ENCODE data around the gene SMC3.

SMC3 gene

GRCh38 chr10:110546077-110546476 is 21.4 kb upstream of the SMC3 start:
- DNase-seq (ENCODE audit: low read depth): no peak

GRCh38 chr10:110546499-110547110 is 20.9 kb upstream of the SMC3 start:
- no peak for DNase-seq (ENCODE audit: low read depth)

GRCh38 chr10:110547139-110547761 is 20.2 kb upstream of the SMC3 start:
- no peak for DNase-seq (ENCODE audit: low read depth)

GRCh38 chr10:110548002-110548401 is 19.5 kb upstream of the SMC3 start:
- DNase-seq (ENCODE audit: low read depth): no peak

- DNase-seq (ENCODE audit: low read depth): no peak
These were observed 18.3 kb upstream of the SMC3 start for GRCh38 chr10:110549211-110549610.

GRCh38 chr10:110553905-110554304 is 13.6 kb upstream of the SMC3 start:
- DNase-seq (ENCODE audit: low read depth): no peak

- DNase-seq (ENCODE audit: low read depth): no peak
These were observed 11.2 kb upstream of the SMC3 start for GRCh38 chr10:110556296-110556695.

GRCh38 chr10:110556969-110557601 is 10.4 kb upstream of the SMC3 start:
- peak; percentile 47 for DNase-seq (ENCODE audit: low read depth)

GRCh38 chr10:110558041-110558440 is 9.5 kb upstream of the SMC3 start:
- no peak for DNase-seq (ENCODE audit: low read depth)

GRCh38 chr10:110560012-110560411 is 7.5 kb upstream of the SMC3 start:
- no peak for DNase-seq (ENCODE audit: low read depth)

- no peak for DNase-seq (ENCODE audit: low read depth)
These were observed 6.2 kb upstream of the SMC3 start for GRCh38 chr10:110561292-110561691.

- DNase-seq (ENCODE audit: low read depth): no peak
These were observed 5.1 kb upstream of the SMC3 start for GRCh38 chr10:110562348-110562747.

GRCh38 chr10:110563132-110563531 is 4.4 kb upstream of the SMC3 start:
- DNase-seq (ENCODE audit: low read depth): no peak

- DNase-seq (ENCODE audit: low read depth): no peak
These were observed 859 bp upstream of the SMC3 start for GRCh38 chr10:110566472-110567200.

- peak; percentile 39 for DNase-seq (ENCODE audit: low read depth)
These were observed 700 bp downstream of the SMC3 start for GRCh38 chr10:110568055-110568735.

- no peak for DNase-seq (ENCODE audit: low read depth)
These were observed 1.6 kb downstream of the SMC3 start for GRCh38 chr10:110569122-110569521.

- no peak for DNase-seq (ENCODE audit: low read depth)
These were observed 2.2 kb downstream of the SMC3 start for GRCh38 chr10:110569736-110570135.

GRCh38 chr10:110571093-110571743 is 3.7 kb downstream of the SMC3 start:
- no peak for DNase-seq (ENCODE audit: low read depth)

GRCh38 chr10:110572862-110573261 is 5.4 kb downstream of the SMC3 start:
- no peak for DNase-seq (ENCODE audit: low read depth)

- DNase-seq (ENCODE audit: low read depth): no peak
These were observed 6.9 kb downstream of the SMC3 start for GRCh38 chr10:110574420-110574819.

- no peak for DNase-seq (ENCODE audit: low read depth)
These were observed 8.7 kb downstream of the SMC3 start for GRCh38 chr10:110576220-110576619.

GRCh38 chr10:110577056-110577455 is 9.6 kb downstream of the SMC3 start:
- no peak for DNase-seq (ENCODE audit: low read depth)
